Loucy (cell line): ENCODE results near the gene KIAA1328.

Experiments
- EZH2phosphoT487 ChIP-seq: fragments of 200-600 bp; IDR thresholded peaks from 2 replicates; pipeline ENCODE4 v1.6.1; 2018; ENCODE audit warnings: antibody characterized with exemption, mild to moderate bottlenecking, moderate library complexity, borderline replicate concordance
- TF ChIP-seq, protein P1 (sequence below): fragments of 200-600 bp; sonication (generic); conservative IDR thresholded peaks from 2 replicates; pipeline ENCODE4 v1.5.1; 2014; ENCODE audit warnings: mild to moderate bottlenecking, antibody characterized with exemption, low read length

DNA sequence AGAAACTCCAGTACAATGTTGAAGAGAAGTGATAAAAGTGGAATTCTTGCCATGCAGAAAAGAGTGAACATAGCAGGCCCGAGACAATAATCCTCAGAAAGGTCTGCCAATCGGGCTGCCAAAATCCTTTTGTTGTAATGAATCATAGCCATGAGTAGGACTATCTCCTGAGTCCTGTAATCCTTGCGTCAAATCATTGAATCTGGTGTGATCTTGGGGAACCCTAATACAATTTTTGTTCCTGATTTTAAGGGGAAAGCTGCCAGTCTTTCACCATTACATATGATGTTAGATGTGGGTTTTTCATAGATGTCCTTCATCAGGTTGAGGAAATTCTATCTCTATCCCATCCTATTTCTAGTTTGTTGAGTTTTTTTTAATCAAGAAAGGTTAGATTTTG lies 2.4 kb upstream of the KIAA1328 start:
- TF ChIP-seq, protein P1, sequence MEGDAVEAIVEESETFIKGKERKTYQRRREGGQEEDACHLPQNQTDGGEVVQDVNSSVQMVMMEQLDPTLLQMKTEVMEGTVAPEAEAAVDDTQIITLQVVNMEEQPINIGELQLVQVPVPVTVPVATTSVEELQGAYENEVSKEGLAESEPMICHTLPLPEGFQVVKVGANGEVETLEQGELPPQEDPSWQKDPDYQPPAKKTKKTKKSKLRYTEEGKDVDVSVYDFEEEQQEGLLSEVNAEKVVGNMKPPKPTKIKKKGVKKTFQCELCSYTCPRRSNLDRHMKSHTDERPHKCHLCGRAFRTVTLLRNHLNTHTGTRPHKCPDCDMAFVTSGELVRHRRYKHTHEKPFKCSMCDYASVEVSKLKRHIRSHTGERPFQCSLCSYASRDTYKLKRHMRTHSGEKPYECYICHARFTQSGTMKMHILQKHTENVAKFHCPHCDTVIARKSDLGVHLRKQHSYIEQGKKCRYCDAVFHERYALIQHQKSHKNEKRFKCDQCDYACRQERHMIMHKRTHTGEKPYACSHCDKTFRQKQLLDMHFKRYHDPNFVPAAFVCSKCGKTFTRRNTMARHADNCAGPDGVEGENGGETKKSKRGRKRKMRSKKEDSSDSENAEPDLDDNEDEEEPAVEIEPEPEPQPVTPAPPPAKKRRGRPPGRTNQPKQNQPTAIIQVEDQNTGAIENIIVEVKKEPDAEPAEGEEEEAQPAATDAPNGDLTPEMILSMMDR, result no peak
- no peak for TF ChIP-seq EZH2phosphoT487
